Islet precursor cell (in vitro differentiated cells): Measurements from ENCODE around the gene PRPS2.

Source experiments
- DNase-seq: peaks from one replicate; pipeline ENCODE4 v3.0.0-alpha.2; 2018

Gene PRPS2

GRCh38 chrX:12819222-12819621 lies 28.0 kb downstream of the PRPS2 start:
- DNase-seq = no peak

DNA sequence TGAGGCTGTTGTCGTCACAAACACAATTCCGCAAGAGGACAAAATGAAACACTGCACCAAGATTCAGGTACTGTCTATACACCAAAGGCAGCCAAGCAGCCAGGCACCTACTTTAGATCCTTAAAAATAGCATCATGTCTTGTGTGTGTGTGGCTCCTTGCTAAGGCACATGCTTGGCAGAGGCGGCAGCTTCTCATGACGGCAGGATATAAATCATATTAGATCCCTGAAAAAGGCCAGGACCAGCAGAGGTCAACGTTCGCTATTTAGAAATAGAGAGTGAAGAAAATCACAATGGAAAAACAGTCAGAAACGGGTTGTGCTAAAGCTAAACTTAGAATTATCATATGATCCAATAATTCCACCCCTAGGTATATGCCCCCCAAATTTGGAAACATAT lies 29.5 kb downstream of the PRPS2 start:
- no peak for DNase-seq

DNA sequence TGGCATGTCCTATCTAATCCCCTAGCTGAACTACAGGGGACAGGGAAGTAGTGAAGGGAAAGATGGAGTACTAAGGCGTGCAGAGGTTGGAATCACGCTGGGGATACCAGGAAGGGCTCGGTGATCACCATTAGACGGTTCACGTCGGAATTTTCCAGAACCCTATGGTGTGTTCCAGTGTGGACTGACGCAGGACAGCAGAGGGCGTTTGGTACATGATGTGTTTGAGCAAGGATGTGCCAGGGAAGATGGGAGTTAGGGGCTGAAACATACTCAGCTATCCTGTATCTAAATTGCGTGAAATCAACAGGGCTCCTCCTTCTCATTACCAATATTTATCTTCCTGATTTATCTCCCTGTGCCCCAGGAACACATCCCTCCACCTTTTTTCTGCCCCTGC lies 33.7 kb downstream of the PRPS2 start:
- DNase-seq = no peak

DNA sequence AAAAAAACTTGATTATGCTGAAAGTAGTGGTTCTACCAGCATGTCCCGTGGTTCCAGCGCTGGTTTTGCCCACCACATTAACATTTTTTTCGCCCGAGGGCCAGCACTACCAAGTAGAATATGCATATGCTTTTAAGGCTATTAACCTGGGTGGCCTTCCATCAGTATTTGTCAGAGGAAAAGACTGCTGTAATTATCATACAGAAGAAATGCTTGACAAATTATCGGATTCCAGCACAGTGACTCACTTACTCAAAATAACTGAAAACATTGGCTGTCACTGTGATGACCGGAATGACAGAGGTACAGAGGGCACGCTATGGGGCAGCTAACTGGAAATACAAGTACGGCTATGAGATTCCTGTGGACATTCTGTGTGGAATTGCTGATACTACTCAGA lies 34.6 kb downstream of the PRPS2 start:
- peak; percentile 83 for DNase-seq

GRCh38 chrX:12843061-12843667 lies 52.0 kb downstream of the PRPS2 start:
- no peak for DNase-seq

GRCh38 chrX:12843668-12844279 lies 52.6 kb downstream of the PRPS2 start:
- no peak for DNase-seq

GRCh38 chrX:12844319-12844718 lies 53.1 kb downstream of the PRPS2 start:
- no peak for DNase-seq

DNA sequence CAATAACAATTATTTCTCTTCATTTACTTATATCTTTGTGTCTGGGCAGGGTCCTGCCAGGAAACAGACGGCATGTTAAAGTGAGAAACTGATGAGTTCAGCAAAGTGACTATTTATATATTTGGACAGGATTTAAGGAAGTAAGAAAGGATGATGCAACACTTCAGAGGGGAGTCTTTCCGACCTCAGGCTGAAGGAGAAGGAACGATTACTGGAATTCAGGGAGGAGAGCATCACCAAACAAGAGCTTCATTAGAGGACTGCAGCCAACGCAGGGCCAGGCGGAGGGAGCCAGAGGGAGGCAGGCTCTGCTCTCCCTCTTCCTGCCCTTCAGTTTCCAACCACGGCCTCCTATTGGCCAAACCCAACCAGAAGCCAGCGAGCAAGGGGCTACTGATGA lies 74.1 kb downstream of the PRPS2 start:
- no peak for DNase-seq

- DNase-seq = no peak
Measured at GRCh38 chrX:12866451-12867377, 75.5 kb downstream of the PRPS2 start, which contains the start of gene TLR7. TLR7 (plus strand) TSS chrX:12867072; CDS start chrX:12867579, 507 bp downstream.

GRCh38 chrX:12867685-12868084 lies 76.5 kb downstream of the PRPS2 start:
- no peak for DNase-seq

DNA sequence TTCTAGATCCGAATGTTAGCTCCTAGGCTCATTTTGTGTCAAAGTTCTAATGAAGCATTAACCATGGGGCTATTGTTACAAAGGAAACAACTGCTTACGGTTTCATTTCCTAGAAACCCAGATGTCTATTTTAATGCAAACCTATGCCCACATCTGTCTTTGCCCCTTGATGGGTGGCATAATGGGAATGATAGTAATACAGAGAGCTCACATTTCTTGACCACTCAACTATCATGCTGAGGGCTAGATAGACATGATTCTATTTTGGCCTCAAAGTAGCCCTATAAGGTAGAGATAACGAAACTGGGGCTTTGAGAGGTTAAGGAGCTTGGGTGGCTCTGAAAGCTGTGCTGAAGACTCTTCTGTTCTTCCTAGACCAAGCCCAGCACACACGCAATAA lies 77.5 kb downstream of the PRPS2 start:
- DNase-seq = no peak

DNA sequence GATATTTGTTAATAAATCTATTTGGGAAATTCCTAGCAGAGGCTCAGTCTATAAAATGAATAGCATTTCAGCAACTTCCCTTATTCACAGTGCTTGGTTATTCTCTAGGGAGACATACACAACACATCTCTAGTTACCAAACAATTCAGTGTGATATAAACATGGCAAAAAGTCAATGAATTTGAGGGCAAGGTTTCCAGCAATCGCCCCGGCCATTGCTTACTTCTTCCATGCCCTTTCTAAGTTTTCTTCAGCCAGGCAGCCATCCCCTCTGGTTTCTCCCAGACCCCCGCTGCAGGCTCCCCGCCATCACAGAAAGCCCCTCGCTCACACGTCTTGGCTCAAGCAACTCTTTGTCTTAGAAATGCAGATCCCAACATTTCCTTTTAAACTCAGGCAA lies 80.0 kb downstream of the PRPS2 start:
- no peak for DNase-seq

DNA sequence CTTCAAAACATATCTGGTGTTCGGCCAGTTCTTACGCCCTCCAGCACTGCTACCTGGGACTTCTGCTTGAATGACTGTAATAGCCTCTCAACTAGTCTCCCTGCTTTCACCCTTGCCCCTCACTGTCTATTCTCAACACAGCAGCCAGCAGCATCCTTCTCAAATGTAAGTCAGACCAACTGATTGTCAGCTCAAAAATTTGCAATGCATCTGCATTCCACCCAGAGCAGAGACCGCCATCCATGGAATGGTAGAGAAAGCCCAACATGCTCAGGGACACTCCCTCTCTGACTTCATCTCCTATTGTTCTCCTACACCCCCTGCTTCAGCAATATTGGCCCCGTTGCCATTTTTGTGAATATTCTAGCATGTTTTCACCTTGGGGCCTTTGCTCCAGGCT lies 81.5 kb downstream of the PRPS2 start:
- peak; percentile 58 for DNase-seq
